Measurements from ENCODE around the gene SCN1A.
"Not testable (repeated sequence)": the region's sequence is repeated elsewhere in the genome, so short reads cannot be mapped to it uniquely, and the experiment has no call there.

The SCN1A gene

GRCh38 chr2:166135152-166135848 lies 7.5 kb upstream of the SCN1A start:
- no peak for DNase-seq (ENCODE audit: low spot score)

- DNase-seq (ENCODE audit: low spot score) = no peak
Measured at GRCh38 chr2:166134252-166135151, 6.7 kb upstream of the SCN1A start.

GRCh38 chr2:166133653-166134052 lies 5.8 kb upstream of the SCN1A start:
- no peak for DNase-seq (ENCODE audit: low spot score)

GRCh38 chr2:166128156-166128505 lies 311 bp upstream of the SCN1A start:
- DNase-seq (ENCODE audit: low spot score) = no peak

GRCh38 chr2:166126007-166126639 lies 1.7 kb downstream of the SCN1A start:
- DNase-seq (ENCODE audit: low spot score) = no peak

- no peak for DNase-seq (ENCODE audit: low spot score)
Measured at GRCh38 chr2:166125557-166125956, 2.3 kb downstream of the SCN1A start.

- no peak for DNase-seq (ENCODE audit: low spot score)
Measured at GRCh38 chr2:166118180-166118579, 9.6 kb downstream of the SCN1A start.

GRCh38 chr2:166117491-166117890 lies 10.3 kb downstream of the SCN1A start:
- DNase-seq (ENCODE audit: low spot score) = no peak

GRCh38 chr2:166115589-166115988 lies 12.2 kb downstream of the SCN1A start:
- no peak for DNase-seq (ENCODE audit: low spot score)

GRCh38 chr2:166112193-166112605 lies 15.6 kb downstream of the SCN1A start:
- DNase-seq (ENCODE audit: low spot score) = no peak

- DNase-seq (ENCODE audit: low spot score) = no peak
Measured at GRCh38 chr2:166106431-166107015, 21.3 kb downstream of the SCN1A start.

GRCh38 chr2:166104773-166105172 lies 23.0 kb downstream of the SCN1A start:
- no peak for DNase-seq (ENCODE audit: low spot score)

- no peak for DNase-seq (ENCODE audit: low spot score)
Measured at GRCh38 chr2:166104084-166104483, 23.7 kb downstream of the SCN1A start.

GRCh38 chr2:166103277-166103676 lies 24.5 kb downstream of the SCN1A start:
- DNase-seq (ENCODE audit: low spot score) = not testable (repeated sequence)

GRCh38 chr2:166094325-166094724 lies 33.5 kb downstream of the SCN1A start:
- no peak for DNase-seq (ENCODE audit: low spot score)

GRCh38 chr2:166092889-166093288 lies 34.9 kb downstream of the SCN1A start:
- DNase-seq (ENCODE audit: low spot score) = no peak

- DNase-seq (ENCODE audit: low spot score) = no peak
Measured at GRCh38 chr2:166091439-166091838, 36.4 kb downstream of the SCN1A start.

- no peak for DNase-seq (ENCODE audit: low spot score)
Measured at GRCh38 chr2:166090908-166091307, 36.9 kb downstream of the SCN1A start.

GRCh38 chr2:166090346-166090745 lies 37.5 kb downstream of the SCN1A start:
- DNase-seq (ENCODE audit: low spot score) = no peak

- DNase-seq (ENCODE audit: low spot score) = no peak
Measured at GRCh38 chr2:166088634-166089033, 39.2 kb downstream of the SCN1A start.

GRCh38 chr2:166084301-166084700 lies 43.5 kb downstream of the SCN1A start:
- DNase-seq (ENCODE audit: low spot score) = no peak

- no peak for DNase-seq (ENCODE audit: low spot score)
Measured at GRCh38 chr2:166082736-166083135, 45.1 kb downstream of the SCN1A start.

- DNase-seq (ENCODE audit: low spot score) = no peak
Measured at GRCh38 chr2:166081852-166082251, 46.0 kb downstream of the SCN1A start.

All from LoVo (cell line).